UCSD-AML1 (cell line): ENCODE measurements around the gene LMOD1.
"Not testable (repeated sequence)": the region's sequence is repeated elsewhere in the genome, so short reads cannot be mapped to it uniquely, and the experiment has no call there.

Experiments used
- DNase-seq: peaks from one replicate; lab custom pipeline; 2025; ENCODE audit not compliant: unreplicated experiment; lab: John Stamatoyannopoulos, UW

LMOD1 gene

GRCh38 chr1:201949491-201949890 is 3.1 kb upstream of the LMOD1 start:
- no peak for DNase-seq

GRCh38 chr1:201947697-201948008 is 1.3 kb upstream of the LMOD1 start:
- DNase-seq = no peak

GRCh38 chr1:201945863-201946223 is 505 bp downstream of the LMOD1 start:
- DNase-seq = no peak

- DNase-seq = no peak
Measured at GRCh38 chr1:201945157-201945556, 1.2 kb downstream of the LMOD1 start.

- no peak for DNase-seq
Measured at GRCh38 chr1:201944639-201945038, 1.7 kb downstream of the LMOD1 start.

- no peak for DNase-seq
Measured at GRCh38 chr1:201944002-201944401, 2.3 kb downstream of the LMOD1 start.

- no peak for DNase-seq
Measured at GRCh38 chr1:201942129-201942495, 4.2 kb downstream of the LMOD1 start.

- DNase-seq = no peak
Measured at GRCh38 chr1:201941420-201942128, 4.8 kb downstream of the LMOD1 start.

- DNase-seq = not testable (repeated sequence)
Measured at GRCh38 chr1:201940316-201940715, 6.0 kb downstream of the LMOD1 start.

GRCh38 chr1:201939574-201939973 is 6.8 kb downstream of the LMOD1 start:
- no peak for DNase-seq

- DNase-seq = no peak
Measured at GRCh38 chr1:201939148-201939547, 7.2 kb downstream of the LMOD1 start.

GRCh38 chr1:201938440-201939035 is 7.8 kb downstream of the LMOD1 start:
- no peak for DNase-seq

- DNase-seq = no peak
Measured at GRCh38 chr1:201937624-201938213, 8.6 kb downstream of the LMOD1 start.

GRCh38 chr1:201933840-201934430 is 12.4 kb downstream of the LMOD1 start:
- no peak for DNase-seq

- DNase-seq = no peak
Measured at GRCh38 chr1:201930803-201931202, 15.5 kb downstream of the LMOD1 start.

- no peak for DNase-seq
Measured at GRCh38 chr1:201930137-201930536, 16.2 kb downstream of the LMOD1 start.

GRCh38 chr1:201928266-201928665 is 18.1 kb downstream of the LMOD1 start:
- DNase-seq = no peak

- DNase-seq = no peak
Measured at GRCh38 chr1:201925981-201926645, 20.2 kb downstream of the LMOD1 start.

- DNase-seq = no peak
Measured at GRCh38 chr1:201925301-201925567, 21.1 kb downstream of the LMOD1 start.

GRCh38 chr1:201921952-201922558 is 24.3 kb downstream of the LMOD1 start:
- no peak for DNase-seq

GRCh38 chr1:201918343-201918742 is 28.0 kb downstream of the LMOD1 start:
- no peak for DNase-seq
